Activated CD4-positive, alpha-beta T cell treated with anti-CD3 and anti-CD28 coated beads, Interleukin-2, amount 50 U/mL, for 1 hour (primary cell): ENCODE measurements around the gene TNFRSF11A.

Experiments used
- DNase-seq: peaks from one replicate; pipeline ENCODE4 v3.0.0-alpha.2; 2020

TNFRSF11A gene

DNA sequence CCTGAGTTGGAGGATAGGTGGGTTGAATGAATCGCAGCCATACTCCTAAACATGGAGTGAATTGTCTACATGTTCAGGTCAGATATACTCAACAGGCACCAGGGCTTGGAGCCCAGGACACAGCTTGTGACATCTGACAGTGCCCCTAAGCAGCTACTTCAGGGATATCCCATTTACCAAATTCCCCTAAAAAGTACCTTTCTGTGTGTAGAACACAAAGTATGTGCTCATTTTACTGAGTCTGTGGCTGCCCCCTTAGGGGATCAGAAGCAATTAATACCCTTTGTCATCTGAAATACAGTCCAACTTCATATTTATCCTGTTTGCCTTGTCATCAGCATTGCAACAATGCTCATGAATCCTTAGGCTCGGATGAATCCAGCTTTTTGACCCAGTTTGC, 20.8 kb downstream of the TNFRSF11A start:
- no peak for DNase-seq

DNA sequence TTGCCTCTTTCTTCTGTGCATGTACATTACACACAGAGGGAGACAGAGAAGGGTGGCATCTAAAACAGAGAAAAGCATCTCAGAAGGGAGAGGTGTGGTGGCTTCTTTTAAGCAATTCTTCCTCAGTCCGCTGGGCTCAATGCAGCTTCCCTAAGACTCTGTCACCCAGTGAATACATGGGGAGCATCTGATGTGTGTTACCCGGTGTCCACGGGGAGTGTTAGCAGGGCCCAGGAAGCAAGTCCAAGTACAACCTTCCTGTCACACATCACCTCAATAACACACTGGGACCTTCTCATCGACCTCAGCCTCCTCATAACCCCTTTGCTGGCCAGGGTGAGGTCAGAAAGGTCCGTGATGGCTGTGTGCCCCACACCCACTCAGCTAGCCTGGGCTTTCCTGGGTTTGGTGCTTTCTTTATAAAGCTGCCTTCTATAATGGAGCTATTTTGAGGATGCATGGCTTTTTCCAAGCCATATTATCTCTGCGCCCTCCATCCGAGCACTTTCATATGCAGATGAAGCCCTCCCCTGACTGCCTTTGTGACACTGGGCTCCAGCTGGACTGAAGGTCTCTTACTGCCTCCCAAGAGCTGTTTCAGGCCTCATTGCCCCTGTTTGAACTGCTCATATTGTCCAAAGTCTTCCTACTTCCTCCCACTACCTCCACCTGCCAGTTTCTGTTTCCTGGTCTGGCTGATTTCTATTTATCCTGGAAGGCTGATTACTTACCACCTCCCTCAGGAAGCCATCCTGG, 21.4 kb downstream of the TNFRSF11A start:
- DNase-seq = no peak

DNA sequence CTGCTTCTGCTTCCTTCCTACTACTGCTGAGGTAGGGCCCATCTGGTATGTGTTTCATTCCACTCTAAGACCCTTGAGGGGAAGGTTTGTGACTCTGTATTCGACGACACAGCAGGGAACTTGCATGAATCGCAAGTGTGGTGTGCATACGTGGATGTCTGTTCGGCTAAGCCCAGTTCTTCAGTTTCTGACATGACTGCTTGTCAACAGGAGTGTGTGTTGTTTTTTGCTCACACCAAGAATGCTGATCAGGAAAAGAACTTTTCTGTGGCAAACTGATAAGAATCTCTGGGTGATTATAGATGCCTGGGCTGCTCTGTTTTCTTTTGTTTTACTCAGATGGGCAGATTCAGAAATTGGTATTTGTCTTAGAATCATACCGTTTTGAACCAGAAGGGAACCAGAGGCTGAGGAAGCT, 22.0 kb downstream of the TNFRSF11A start:
- no peak for DNase-seq

DNA sequence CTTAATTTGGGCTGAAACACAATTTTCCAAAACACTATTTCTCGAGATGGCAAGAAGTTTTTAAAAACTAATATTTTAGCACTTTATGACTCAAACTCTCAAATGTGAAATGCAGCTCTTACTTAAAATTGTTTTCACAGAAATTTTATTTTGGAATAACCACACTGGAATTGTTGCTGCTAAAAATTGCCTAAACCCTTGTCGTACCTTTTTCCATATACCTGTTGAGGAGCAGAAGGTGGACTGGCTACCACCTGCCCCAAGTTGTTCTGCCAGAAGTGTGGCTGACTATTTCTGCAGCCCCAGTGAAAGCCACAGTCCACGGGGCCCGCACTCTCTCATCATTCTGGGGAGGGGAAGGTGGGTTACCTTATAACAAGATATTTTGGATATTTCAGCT, 23.4 kb downstream of the TNFRSF11A start:
- no peak for DNase-seq

DNA sequence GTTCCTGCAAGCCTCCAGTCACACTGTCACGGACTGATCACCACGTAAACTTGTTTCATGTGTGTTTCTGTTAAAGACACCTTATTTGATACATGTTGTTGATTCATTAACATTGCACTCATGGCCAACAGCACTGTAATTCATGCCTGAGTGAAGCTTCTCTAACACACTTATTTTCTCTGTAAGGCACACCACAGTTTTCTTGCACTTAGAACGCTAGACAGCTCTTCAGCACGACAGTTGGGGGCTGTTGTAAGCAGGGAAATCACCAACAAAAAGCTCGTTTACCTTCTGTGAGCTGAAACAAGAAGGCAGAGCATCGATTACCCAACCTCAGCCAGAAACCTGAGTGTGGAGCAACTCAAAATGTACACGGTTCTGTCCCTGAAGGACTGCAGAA, 28.1 kb downstream of the TNFRSF11A start:
- DNase-seq = no peak

DNA sequence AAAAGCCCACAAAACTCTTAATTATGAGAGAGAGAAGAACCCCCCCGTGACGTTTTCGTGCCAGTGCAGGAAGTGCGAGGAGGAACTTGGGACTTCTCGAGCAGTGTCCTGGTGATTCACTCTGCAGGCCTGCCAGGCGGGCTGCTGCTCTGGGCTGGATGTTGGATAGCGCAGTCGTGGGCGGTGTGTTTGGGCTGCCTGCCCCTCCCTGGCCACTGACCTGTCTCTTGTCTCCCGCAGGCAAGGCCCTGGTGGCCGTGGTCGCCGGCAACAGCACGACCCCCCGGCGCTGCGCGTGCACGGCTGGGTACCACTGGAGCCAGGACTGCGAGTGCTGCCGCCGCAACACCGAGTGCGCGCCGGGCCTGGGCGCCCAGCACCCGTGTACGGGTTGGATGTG, 29.0 kb downstream of the TNFRSF11A start:
- DNase-seq = no peak

DNA sequence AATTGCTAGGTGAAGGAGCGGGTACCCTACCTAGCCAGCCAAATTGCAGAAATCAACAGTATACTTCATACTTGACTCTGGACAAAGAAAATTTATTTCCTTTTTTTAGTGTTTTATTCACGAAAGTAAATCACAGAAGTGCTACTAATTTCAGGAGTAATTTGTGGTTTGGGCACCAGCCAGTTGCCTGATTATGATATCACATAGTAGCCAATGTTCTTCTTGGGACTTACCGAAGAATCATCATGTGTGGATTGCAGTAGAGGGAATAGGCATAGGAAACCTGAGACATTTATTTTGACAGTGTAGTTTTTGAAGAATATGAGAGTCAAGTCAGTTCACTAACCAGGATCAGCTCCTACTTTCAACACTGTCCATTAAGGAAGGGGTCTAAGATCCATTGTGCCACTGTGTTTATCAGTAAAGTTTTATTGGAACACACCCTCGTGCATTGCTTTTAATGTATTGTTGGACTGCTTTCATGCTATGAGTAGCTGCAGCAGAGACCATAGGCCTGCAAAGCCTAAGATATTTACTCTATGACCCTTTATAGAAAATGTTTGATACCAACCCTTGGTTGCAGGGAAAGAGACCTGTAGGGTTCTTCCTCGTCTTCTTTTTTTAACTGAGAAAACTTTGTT, 32.1 kb downstream of the TNFRSF11A start:
- no peak for DNase-seq

DNA sequence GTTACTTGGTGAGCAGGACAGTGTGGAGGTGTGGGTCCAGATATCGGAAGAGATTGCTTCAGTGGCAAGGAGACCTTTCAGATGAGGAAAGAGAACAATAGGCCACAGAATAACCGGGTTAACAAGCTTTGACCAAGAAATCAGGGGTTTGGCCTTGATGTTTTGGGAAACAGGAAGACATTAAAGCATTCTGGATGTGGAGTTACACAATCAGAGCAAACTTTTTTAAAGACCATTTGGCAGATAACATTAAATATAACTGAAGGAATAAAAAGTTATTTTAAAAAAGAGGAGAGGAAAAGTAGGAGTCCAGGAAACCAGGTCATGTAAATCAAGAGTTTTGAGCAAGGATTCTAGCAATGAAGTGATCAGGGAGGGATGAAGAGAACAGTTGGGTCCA, 35.7 kb downstream of the TNFRSF11A start:
- DNase-seq = no peak

DNA sequence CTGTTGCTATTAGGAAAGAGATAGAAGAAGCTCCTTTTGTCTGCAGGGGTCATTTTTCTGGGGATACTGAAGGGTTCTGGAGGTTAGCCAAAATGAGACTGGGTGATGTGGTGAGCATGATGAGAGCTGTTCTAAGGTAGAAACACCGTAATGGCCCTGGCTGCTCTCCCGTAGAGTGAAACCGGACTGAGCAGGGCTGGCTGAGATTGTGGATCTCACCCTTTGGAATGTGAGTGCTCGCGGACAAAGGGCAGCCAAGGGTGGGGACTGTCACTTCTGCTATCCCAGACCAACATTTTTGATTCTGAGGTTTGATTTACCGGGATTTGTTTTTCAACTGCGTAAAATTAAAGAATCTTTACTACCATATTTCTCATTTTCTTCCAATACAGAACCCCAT, 36.2 kb downstream of the TNFRSF11A start:
- no peak for DNase-seq

DNA sequence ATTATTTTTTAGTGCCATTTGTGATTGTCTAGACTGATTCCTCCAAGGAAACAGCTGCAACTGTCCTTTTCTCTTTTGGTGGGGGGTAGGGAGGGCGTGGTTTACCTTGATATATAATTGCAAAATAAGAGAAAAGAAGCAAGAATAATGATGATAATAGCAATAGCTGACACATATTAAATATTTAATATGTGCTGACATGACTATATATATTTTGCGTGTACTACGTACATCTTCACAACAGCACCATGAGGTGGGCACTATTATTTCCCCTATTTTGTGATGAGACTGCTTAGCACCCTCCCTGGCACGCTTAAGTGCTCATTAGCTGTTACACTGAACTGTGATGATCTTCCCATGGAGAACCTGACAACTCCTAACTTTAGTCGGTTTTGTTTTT, 39.4 kb downstream of the TNFRSF11A start:
- DNase-seq = no peak

DNA sequence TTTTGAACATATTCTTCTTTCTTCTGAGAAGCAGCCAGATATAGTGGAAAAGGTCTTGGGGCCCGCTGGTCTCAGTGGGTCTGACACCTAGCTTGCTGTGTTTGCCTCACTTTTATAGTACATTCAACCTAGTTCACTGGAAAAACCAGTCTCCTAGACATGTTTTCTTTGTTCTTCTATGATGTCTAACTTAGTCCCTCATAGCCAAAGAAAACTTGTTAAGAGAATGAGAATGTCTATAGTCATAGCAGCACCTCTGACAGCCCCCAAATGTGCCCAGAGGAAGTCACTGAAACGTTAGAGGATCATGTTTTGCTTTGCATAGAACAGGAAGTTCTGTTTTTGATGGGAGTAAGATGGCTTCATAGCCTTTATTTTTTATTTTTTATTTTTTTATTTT, 40.3 kb downstream of the TNFRSF11A start:
- no peak for DNase-seq

DNA sequence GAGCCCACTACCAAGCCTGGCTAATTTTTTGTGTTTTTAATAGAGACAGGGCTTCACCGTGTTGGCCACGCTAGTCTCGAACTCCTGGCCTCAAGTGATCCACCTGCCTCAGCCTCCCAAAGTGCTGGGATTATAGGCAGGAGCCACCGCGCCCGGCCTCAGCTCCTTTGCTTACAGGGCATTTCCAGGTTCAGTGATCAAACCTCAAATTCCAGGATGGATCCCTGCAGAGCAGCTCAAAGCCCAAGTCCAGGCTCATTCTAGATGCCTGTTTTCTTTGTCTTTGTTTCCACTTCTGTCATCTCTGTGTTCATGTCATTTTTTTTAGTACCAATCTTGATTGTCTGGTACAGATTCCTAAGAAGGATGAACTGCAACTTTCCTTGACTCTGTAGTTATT, 41.9 kb downstream of the TNFRSF11A start:
- DNase-seq = no peak

DNA sequence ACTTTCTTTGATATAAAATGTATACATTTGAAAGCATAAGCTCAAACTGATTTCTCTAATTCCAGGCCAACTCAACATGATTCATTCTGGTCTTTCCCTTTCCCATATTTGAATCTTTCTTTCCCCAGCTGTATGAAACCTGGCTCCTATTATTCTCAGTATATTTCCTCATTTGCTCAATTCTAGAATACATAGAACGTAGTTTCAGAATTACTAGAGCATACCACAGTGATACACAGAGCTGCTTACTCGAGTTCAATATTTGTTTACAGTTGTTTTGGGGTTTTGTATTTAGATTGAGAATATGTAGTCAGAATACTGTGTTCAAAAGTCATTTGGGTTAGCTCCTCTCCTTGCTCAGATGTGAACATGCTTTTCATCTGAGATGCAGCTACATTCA, 43.0 kb downstream of the TNFRSF11A start:
- DNase-seq = no peak

DNA sequence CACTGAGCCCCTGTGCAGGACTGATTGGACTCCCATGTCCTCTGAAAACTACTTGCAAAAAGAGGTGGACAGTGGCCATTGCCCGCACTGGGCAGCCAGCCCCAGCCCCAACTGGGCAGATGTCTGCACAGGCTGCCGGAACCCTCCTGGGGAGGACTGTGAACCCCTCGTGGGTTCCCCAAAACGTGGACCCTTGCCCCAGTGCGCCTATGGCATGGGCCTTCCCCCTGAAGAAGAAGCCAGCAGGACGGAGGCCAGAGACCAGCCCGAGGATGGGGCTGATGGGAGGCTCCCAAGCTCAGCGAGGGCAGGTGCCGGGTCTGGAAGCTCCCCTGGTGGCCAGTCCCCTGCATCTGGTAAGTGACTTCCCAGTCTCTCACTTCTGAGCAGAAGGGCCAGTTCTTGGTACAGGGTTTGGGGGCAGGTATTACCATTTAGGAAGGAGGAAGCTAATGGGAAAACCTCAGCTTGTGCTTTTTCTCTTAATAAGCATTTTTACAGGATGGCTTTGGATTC, 44.1 kb downstream of the TNFRSF11A start:
- DNase-seq = no peak

DNA sequence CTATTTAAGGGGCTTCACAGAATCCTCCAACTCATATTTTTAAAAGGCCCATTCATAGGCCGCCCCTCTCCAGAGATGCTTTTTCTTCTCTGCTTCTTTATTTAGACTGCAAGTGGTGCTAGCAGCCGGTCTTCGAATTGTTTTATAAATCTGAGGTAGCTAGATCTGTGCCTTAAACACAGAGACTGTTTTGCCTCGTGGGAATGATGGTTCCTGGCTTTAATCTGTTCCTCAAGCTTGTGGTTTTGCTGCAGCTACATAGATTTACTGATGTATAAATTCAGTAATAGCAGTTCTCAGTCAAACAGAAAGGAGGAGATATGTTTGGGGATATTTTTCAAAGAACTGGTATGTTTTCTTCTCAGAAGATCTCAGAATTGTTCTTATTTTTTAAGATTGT, 45.3 kb downstream of the TNFRSF11A start:
- DNase-seq = no peak

DNA sequence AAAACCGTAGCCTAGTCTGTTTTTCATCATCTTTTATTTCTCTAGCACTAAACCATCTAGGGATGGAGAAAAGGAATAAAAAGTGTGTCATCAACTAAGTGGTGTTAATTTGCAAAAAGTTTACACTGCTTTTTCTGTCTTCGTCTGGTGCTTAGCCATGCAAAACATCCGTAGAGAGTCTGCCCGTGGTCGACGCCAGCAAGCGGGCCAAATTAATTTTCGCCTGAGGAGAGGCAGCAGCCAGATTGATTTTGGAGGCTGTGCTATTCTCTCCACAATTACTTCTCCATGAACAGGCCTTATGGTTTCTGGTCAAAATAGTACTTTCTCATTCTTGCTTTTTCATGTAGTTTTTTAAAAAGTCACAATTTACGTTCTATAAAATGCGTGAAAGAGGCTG, 46.3 kb downstream of the TNFRSF11A start:
- DNase-seq = no peak

DNA sequence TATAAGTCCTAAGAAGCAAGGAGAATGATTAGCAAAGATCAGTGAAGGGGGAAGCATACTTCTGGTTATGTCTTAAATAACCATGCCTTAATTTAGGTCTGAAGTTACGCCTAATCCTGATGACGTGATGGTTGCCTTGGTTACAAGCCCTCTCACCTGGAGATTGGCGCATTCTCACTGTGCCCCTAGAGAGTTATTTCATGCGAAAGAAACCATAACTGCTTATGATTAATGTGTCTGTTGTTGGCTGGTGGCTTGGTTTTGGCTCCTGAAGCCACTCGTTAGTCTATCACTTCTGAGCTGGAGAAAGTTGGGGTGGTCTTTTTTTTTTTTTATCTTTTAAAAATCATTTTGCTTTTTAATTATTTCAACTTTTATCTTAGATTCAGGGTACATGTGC, 47.0 kb downstream of the TNFRSF11A start:
- DNase-seq = no peak

DNA sequence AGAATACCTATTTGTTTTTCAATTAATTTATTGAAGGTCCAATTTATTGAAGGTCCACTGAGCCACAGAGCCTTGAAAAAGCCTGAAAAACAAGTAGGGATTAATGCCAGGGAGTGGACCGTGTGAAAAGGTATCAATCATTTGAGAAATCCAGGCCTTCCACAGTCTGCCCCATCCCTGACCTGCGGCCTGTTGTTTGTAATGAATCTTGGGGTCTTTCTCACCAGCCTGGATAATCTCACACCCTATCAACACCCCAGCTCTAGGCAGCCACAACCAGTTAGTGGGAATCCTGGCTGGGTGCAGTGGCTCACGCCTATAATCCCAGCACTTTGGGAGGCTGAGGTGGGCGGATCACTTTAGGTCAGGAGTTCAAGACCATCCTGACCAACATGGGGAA, 47.8 kb downstream of the TNFRSF11A start:
- no peak for DNase-seq

DNA sequence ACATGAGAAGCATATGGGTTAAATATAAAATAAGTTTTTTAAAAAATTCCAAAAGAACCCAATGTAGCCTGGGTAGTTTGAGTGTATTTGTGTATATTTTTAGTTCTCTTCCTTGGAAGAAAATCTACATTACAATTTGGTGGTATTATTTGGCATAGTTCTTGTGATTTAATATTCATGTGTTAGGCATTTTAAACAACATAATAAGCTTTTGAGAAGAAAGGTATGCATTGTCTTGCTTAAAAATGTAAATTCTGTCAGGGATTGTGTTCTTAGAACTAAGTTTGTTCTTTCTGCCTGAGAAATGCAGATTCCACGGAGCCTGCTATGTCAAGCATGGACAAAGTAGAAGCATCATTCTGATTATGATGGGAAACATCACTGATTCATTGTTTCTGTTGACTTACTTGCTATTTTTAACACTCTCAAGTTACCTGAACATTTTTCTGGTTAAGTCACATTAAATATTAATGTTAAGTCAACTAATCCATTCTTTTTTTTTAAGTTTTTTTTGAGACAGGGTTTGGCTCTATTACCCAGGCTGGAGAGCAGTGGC, 49.4 kb downstream of the TNFRSF11A start:
- DNase-seq = no peak

DNA sequence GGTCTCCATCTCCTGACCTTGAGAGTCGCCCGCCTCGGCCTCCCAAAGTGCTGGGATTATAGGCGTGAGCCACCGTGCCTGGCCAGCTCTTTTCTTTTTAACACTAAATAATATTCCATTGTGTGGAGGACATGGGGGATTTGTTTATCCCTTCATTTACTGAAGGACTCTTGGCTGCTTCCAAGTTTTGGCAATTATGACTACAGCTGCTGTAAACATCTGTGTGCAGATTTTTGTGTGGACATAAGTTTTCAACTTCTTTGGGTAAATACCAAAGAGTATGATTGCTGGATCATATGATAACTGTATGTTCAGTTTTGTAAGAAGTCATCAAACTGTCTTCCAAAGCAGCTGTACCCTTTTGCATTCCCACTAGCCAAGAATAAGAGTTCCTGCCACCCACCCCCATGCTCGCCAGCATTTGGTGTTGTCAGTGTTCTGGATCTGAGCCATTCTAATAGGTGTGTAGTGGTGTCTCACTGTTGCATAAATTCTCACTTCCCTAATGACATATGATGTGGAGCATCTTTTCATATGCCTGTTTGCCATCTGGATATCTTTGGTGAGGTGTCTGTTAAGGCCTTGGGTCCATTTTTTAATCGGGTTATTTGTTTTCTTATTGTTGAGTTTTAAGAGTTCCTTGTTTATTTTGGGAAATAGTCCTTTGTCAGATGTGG, 52.2 kb downstream of the TNFRSF11A start:
- no peak for DNase-seq

DNA sequence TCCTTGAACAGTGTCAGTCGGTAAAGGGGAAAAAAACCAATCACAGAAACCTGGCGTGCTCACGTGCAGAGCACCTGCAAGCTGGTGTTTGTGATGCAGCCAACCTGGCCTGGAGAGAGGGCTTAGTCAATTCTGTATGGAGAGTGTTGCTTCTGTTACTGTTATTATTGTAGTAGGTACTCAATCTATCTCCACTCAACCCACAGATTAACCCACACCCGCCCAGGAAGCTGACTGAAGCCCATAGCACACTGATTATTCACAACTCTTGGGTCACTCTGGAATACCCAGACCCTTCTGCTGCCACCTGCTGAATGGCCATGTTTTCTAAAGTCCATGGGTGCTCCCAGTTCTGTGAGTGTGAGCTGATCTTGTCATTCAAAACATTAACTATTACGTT, 53.9 kb downstream of the TNFRSF11A start:
- DNase-seq = no peak

DNA sequence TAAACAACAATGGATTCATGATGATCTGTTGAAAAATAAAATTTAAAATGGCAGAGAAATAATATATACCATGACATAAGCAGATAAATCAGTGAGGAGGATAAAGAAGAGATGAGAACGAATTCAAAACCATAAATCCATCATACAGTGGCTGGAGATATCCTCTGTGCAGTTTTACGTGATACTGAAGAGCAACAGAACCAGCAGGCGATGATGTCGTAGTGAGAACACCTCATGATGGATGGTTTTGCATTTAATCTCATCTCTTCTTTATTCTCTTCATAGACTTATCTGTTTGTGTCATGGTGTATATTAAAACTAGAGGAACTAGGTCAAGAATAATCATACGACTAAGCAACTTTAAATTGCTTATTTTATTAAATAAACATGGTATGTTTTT, 56.3 kb downstream of the TNFRSF11A start:
- no peak for DNase-seq

DNA sequence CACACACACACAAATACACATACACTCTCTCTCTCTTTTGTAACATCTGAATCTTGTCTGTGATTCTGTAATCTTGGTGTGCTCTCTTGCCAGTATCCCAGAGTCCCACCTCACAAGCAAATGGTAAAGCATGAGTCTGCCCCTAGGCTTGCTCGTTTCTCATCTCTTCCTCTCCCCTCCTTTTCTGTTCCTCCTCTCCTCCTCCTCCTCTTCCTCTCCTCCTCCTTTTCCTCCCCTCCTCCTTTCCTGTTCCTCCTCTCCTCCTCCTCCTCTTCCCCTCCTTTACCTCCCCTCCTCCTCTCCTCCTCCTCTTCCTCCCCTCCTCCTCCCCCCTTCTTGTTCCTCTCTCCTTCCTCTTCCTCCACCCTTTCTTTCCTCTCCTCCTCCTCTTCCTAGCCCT, 59.0 kb downstream of the TNFRSF11A start:
- DNase-seq = no peak

DNA sequence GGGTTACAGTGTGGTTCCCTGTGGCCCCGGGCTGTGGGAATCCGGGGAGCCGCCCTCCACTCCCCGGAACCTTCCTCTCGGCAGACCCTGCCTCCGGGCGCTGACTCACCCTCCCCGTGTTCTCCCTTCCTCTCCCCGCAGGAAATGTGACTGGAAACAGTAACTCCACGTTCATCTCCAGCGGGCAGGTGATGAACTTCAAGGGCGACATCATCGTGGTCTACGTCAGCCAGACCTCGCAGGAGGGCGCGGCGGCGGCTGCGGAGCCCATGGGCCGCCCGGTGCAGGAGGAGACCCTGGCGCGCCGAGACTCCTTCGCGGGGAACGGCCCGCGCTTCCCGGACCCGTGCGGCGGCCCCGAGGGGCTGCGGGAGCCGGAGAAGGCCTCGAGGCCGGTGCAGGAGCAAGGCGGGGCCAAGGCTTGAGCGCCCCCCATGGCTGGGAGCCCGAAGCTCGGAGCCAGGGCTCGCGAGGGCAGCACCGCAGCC, 59.5 kb downstream of the TNFRSF11A start:
- no peak for DNase-seq
